ENCODE results near the gene NKRF.
"Not testable (repeated sequence)": the region's sequence is repeated elsewhere in the genome, so short reads cannot be mapped to it uniquely, and the experiment has no call there.

The NKRF gene

GRCh38 chrX:119606280-119607017 lies at the start of gene NKRF:
TSS of gene NKRF (minus strand) at chrX:119606424.
- DNase-seq (ENCODE audit: low read depth): peak; percentile 94

GRCh38 chrX:119655125-119655524 lies 48.9 kb upstream of the NKRF start:
- DNase-seq (ENCODE audit: low read depth): peak; percentile 77

- DNase-seq (ENCODE audit: low read depth): no peak
Observed at GRCh38 chrX:119654112-119654531, 47.9 kb upstream of the NKRF start.

- no peak for DNase-seq (ENCODE audit: low read depth)
Observed at GRCh38 chrX:119648421-119648775, 42.2 kb upstream of the NKRF start.

- DNase-seq (ENCODE audit: low read depth): no peak
Observed at GRCh38 chrX:119647552-119648420, 41.6 kb upstream of the NKRF start.

- no peak for DNase-seq (ENCODE audit: low read depth)
Observed at GRCh38 chrX:119647089-119647488, 40.9 kb upstream of the NKRF start.

- DNase-seq (ENCODE audit: low read depth): no peak
Observed at GRCh38 chrX:119646515-119646914, 40.3 kb upstream of the NKRF start.

- DNase-seq (ENCODE audit: low read depth): no peak
Observed at GRCh38 chrX:119643696-119644095, 37.5 kb upstream of the NKRF start.

GRCh38 chrX:119640731-119641170 lies 34.5 kb upstream of the NKRF start:
- DNase-seq (ENCODE audit: low read depth): no peak

- no peak for DNase-seq (ENCODE audit: low read depth)
Observed at GRCh38 chrX:119638725-119639471, 32.7 kb upstream of the NKRF start.

GRCh38 chrX:119637421-119637820 lies 31.2 kb upstream of the NKRF start:
- not testable (repeated sequence) for DNase-seq (ENCODE audit: low read depth)

- no peak for DNase-seq (ENCODE audit: low read depth)
Observed at GRCh38 chrX:119636419-119636818, 30.2 kb upstream of the NKRF start.

GRCh38 chrX:119635799-119636198 lies 29.6 kb upstream of the NKRF start:
- DNase-seq (ENCODE audit: low read depth): no peak

GRCh38 chrX:119635179-119635578 lies 29.0 kb upstream of the NKRF start:
- DNase-seq (ENCODE audit: low read depth): no peak

- no peak for DNase-seq (ENCODE audit: low read depth)
Observed at GRCh38 chrX:119625843-119626242, 19.6 kb upstream of the NKRF start.

- no peak for DNase-seq (ENCODE audit: low read depth)
Observed at GRCh38 chrX:119624951-119625668, 18.9 kb upstream of the NKRF start.

GRCh38 chrX:119624417-119624816 lies 18.2 kb upstream of the NKRF start:
- DNase-seq (ENCODE audit: low read depth): no peak

GRCh38 chrX:119622356-119623232 lies 16.4 kb upstream of the NKRF start:
- peak; percentile 2 for DNase-seq (ENCODE audit: low read depth)

- DNase-seq (ENCODE audit: low read depth): no peak
Observed at GRCh38 chrX:119618439-119618838, 12.2 kb upstream of the NKRF start.

GRCh38 chrX:119617517-119618164 lies 11.4 kb upstream of the NKRF start:
- DNase-seq (ENCODE audit: low read depth): no peak
